ENCODE measurements around the gene PRRT1B. TPM values are rescaled to one million over a fixed set of nuclear protein-coding genes. Genes with fewer than 3 reads are reported as not detected.

Gene PRRT1B
- total RNA-seq, 4 donors from 2014 or later, result 1.6 to 12.3 (median 5.7) TPM; not detected in 1

- Histone ChIP-seq H3K4me3 (no peak overlapping the region), H3K27me3 (no peaks in the 10 kb centered on the region), H3K36me3 (peaks cover 0 to 27% (median 10%) of the 10 kb centered on the region in 4 donors), H3K27ac (no peak overlapping the region), H3K4me1 (no peaks in the 10 kb centered on the region), H3K9me3 (no peaks in the 10 kb centered on the region)
- in situ Hi-C loops (cut with MboI; ENCODE audit: low pct_ligation_motif_present in 1 of 4, low pct_unique_long_range_greater_than_20kb in 1 of 4, low sequenced_read_pairs in 3 of 4), result no loop called here
- no peak for TF ChIP-seq EP300 (IDR thresholded peaks at IDR 0.05; ENCODE audit: low read depth)
- DNase-seq, result no peak
- intact Hi-C loops (cut with DNase I; ENCODE audit: low total_unique reads), result no loop called here
- WGBS, 2 donors (ENCODE audit: low coverage in 1 of 2), result 93 to 94% methylated on average over 12 to 29 of the region's 29 CpGs
Observed at GRCh38 chr9:131522257-131523085, 22.9 kb upstream of the PRRT1B start.

DNA sequence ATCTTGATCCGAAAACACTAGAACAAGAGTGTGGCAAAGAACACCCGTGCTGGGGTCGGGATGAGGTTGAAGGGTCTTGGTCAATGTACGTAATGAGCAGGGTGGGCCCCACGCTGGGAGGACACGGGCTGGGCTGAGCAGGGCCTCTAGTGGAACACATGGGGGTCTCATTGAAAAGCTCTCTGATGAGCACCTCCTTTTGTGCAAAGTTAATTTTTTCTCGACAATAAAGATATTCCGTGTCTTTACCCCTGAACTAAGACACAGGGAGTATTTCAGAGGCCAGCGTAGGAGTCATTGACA lies 22.3 kb upstream of the PRRT1B start:
- no peak for DNase-seq
- Histone ChIP-seq H3K27ac (no peak overlapping the region), H3K9me3 (no peaks in the 10 kb centered on the region), H3K27me3 (no peaks in the 10 kb centered on the region), H3K4me3 (no peak overlapping the region), H3K36me3 (peaks cover 0 to 29% (median 12%) of the 10 kb centered on the region in 4 donors), H3K4me1 (no peaks in the 10 kb centered on the region)
- TF ChIP-seq CTCF (IDR thresholded peaks at IDR 0.05), result no peak
- no peak for TF ChIP-seq POLR2AphosphoS5 (IDR thresholded peaks at IDR 0.05)
- no peak for TF ChIP-seq EP300 (IDR thresholded peaks at IDR 0.05; ENCODE audit: low read depth)
- TF ChIP-seq POLR2A (IDR thresholded peaks at IDR 0.05), result no peak
- 80 to 95% methylated on average over 1 to 9 of the region's 9 CpGs for WGBS, 2 donors (ENCODE audit: low coverage in 1 of 2)
- in situ Hi-C loops (cut with MboI; ENCODE audit: low pct_ligation_motif_present in 1 of 4, low pct_unique_long_range_greater_than_20kb in 1 of 4, low sequenced_read_pairs in 3 of 4) (no loop called here), intact Hi-C loops (cut with DNase I; ENCODE audit: low total_unique reads) (no loop called here)

DNA sequence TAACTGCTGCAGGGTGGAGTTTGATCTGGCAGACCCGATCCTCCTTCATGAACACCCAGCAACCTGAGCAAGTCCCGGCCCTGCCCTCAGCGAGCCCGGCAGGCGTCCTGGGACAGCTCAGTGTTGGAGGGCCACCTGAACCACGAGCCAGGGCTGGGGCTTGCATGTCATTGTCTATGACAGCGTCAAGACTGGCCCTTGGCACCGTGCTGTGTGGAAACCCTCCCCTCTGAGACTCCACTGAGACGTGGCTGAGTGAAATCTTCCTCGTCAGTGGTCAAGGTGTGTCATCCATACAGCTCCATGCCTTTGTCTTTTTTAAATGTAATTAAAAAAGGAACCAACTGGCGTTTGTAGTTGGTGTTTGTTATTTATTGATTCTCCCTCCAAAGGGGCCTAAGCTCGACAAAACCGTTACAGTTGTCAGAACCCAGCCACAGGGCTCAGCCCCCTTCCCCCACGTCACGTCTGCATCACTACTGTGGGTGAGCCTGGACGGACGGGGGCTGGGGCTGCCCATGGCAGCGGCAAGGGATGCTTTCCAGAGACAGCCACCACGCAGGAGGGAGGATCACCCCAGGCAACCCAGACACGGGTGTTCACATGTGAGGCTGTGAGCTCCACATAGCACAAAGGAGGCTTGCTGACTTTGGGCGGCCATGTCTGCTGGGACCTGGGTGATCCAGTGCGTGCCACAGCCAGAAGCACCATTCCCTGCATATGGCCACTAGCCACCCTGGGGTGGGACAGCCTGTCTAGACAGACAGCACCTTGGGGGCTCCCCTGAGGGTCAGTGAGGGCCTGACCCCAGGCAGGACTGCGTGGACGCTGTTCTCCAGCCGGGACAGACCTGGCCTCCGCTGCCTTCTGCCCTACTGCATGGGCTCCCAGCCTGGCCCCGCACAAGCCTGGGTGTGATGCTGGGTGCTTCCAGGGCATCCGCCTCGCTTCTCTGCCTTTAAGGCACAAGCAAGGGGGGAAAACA lies 21.6 kb upstream of the PRRT1B start:
- intact Hi-C loops (cut with DNase I; ENCODE audit: low total_unique reads) (no loop called here), in situ Hi-C loops (cut with MboI; ENCODE audit: low pct_ligation_motif_present in 1 of 4, low pct_unique_long_range_greater_than_20kb in 1 of 4, low sequenced_read_pairs in 3 of 4) (no loop called here)
- DNase-seq, result no peak
- no peaks in the 10 kb centered on the region for H3K4me1 ChIP-seq
- TF ChIP-seq EP300 (IDR thresholded peaks at IDR 0.05; ENCODE audit: low read depth) (no peak), CTCF (IDR thresholded peaks at IDR 0.05) (no peak), POLR2AphosphoS5 (IDR thresholded peaks at IDR 0.05) (no peak), POLR2A (IDR thresholded peaks at IDR 0.05) (no peak)
- H3K27ac ChIP-seq, result no peak overlapping the region
- H3K9me3 ChIP-seq, result no peaks in the 10 kb centered on the region
- no peaks in the 10 kb centered on the region for H3K27me3 ChIP-seq
- H3K4me3 ChIP-seq, result no peak overlapping the region
- peaks cover 0 to 30% (median 10%) of the 10 kb centered on the region in 4 donors for H3K36me3 ChIP-seq
- WGBS, 2 donors (ENCODE audit: low coverage in 1 of 2), result 83% methylated on average over 27 of the region's 29 CpGs; no CpG with 5 or more reads in 1 of the 2 donors

- Histone ChIP-seq H3K27ac (no peak overlapping the region), H3K36me3 (peaks cover 0 to 26% (median 4%) of the 10 kb centered on the region in 4 donors), H3K4me1 (peaks cover 4% of the 10 kb centered on the region in 4 donors), H3K4me3 (no peak overlapping the region), H3K27me3 (no peaks in the 10 kb centered on the region), H3K9me3 (no peaks in the 10 kb centered on the region)
- DNase-seq, result no peak
- in situ Hi-C loops (cut with MboI; ENCODE audit: low pct_ligation_motif_present in 1 of 4, low pct_unique_long_range_greater_than_20kb in 1 of 4, low sequenced_read_pairs in 3 of 4), result no loop called here
- TF ChIP-seq CTCF (IDR thresholded peaks at IDR 0.05) (no peak), EP300 (IDR thresholded peaks at IDR 0.05; ENCODE audit: low read depth) (no peak), POLR2AphosphoS5 (IDR thresholded peaks at IDR 0.05) (no peak), POLR2A (IDR thresholded peaks at IDR 0.05) (no peak)
- intact Hi-C loops (cut with DNase I; ENCODE audit: low total_unique reads), result no loop called here
- WGBS, 2 donors (ENCODE audit: low coverage in 1 of 2), result 90 to 97% methylated on average over 6 to 23 of the region's 23 CpGs
Observed at GRCh38 chr9:131524665-131525315, 20.5 kb upstream of the PRRT1B start.

Data from transverse colon (tissue), 4 donors.